GM21515 (cell line): ENCODE measurements around the gene MPZ.
"Not testable (repeated sequence)": the region's sequence is repeated elsewhere in the genome, so short reads cannot be mapped to it uniquely, and the experiment has no call there.

Source experiments
- ATAC-seq: cut with Tn5 transposase; IDR thresholded peaks from one replicate; pipeline ENCODE4 v1.9.1; 2021; ENCODE audit not compliant: unreplicated experiment

MPZ gene

DNA sequence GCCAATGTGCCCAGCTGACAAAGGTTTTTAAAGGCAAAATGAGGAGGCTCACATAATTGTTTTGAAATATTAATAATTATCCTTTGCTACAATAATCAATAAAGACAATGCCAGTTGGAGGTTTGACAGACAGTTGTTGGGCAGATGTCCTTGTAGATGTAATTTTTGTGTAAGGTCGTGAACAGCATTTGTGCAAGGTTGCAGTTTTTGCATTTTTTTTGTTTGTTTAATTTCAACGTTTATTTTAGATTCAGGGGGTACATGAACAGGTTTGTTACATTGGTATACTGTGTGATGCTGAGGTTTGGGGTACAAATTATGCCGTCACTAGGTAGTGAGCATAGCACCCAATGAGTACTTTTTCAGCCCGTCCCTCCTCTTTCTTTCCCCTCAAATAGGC, 9.3 kb downstream of the MPZ start:
- no peak for ATAC-seq

DNA sequence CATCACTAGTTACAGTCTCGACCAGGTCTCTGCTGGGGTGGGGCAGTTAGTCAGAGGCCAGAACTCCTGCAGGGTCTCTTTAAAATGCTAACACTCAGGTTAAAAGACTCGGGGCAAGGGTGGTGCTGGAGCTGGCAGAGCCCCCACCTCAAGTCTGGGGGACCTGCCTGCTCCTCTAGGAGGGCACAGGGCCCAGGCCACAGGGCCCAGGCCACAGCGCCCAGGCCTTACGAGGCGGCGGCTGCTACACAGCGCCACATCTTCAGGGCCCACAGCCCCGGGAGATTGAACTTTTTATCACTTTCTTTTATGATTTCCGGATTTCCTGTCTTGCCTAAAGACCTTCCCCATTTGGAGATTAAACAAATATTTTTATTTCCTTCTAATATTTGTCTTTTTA, 10.4 kb downstream of the MPZ start:
- no peak for ATAC-seq

DNA sequence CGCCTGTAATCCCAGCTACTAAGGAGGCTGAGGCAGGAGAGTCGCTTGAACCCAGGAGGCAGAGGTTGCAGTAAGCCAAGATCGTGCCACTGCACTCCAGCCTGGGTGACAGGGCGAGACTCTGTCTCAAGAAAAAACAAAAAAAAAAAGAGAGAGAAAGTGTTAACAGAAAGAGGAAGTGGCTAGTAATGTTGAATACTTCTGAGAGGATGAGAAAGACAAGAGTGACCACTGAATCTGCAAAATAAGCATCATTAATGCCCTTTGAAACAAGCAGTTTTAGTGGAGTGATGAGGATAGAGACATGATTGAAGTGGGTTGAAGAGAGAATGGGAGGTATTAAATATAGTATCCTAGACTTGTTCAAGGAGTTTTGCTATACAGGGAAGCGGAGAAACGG, 11.7 kb downstream of the MPZ start:
- no peak for ATAC-seq

DNA sequence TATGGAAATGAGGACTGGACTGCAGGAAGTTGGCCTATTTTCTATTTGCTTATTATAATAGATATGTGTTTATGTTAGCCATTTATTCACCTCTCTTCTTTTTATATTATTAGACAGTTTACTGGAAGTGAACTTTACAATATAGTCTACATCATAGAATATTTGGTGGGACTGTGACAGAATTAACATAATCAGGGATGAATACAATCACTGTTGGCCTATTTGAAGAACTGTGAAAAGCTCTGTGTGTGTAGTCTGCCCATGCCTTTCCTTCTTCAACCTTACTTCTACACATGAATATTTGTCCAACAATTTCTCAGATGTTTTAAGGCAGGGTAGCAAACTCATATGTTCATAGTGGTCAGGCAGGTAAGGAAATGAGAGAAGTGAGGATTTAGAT, 12.4 kb downstream of the MPZ start:
- no peak for ATAC-seq

DNA sequence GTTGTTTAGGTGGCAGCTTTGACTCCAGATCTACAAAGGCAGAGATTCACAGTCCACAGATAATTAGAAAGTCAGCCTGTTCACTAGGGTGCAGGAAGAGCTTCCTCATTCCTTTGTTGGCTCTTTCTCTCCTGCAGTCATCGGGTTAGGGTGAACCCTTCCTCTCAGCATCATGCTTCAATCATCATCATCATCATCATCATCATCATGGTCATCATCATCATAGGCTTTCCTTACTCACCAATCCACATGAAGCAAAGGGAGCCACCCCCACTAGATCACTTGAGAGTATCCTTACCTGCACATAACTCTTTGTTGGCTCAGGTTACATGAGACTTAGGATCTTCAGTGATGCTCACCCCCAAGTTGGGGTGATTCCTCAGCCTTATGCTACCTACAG, 19.0 kb downstream of the MPZ start:
- ATAC-seq = no peak

DNA sequence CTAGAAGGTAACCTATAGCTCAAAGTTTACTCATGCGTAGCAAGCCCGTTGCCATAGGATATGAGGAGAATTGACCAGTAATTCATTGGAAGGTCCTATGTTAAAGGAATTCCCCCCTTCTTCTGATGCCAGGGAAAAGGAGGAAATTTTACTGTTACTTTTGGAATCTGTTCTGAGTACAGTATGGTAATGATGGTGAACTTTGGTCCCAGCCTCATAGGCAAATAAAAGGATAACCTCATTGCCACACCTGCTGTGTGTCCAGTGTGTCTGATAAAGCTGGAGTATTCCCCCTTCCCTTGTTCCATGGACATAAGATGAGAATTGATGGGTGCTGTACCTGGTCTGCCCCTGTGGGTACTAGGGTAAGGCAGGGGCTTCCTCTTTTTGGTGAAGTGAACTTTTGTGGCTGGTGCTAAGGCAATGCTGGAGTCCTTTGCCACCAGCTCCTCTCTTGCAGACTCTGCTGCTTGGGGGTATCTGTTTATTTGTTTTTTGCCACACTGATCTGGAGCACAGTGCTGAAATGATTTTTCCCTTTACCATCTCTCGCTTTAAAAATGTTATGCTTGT, 22.2 kb downstream of the MPZ start:
- ATAC-seq = no peak

DNA sequence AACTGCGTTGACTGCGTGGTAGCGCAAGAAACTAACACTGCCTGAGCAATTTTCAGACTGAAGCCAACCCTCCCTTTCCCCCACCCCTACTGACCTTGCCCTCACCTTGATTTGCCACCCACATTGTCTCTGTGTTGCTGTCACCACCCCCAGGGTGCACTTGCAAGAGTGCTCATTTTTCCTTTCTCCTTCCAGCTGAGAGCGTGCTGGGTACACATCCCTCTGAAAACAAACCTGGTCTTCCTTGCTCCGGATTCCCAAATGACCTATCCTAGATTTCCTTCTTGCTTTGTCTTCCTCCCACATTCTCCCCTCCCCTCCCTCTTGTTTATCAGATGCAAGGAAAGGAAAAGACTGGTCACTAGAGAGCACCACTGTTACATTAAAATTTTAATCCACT, 24.2 kb downstream of the MPZ start:
- ATAC-seq = no peak

DNA sequence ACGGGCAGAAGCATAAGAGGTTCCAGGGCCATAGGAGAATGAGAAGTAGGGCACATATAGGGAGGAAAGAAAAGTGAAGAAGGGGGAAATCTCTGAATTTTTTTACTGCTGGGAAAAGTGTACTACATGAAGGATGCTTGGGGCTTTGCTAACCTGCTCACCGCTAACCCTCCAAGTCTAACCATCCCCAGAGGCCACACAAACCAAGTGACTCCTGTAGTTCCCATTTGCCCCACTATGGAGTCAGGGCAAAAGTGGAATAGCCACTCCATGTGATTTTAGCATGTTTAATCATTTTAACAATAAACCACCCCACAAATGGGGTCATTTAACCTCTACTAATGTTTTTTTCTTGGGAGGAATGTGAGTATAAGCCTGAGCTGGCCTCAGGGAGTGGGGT, 24.7 kb downstream of the MPZ start:
- no peak for ATAC-seq

DNA sequence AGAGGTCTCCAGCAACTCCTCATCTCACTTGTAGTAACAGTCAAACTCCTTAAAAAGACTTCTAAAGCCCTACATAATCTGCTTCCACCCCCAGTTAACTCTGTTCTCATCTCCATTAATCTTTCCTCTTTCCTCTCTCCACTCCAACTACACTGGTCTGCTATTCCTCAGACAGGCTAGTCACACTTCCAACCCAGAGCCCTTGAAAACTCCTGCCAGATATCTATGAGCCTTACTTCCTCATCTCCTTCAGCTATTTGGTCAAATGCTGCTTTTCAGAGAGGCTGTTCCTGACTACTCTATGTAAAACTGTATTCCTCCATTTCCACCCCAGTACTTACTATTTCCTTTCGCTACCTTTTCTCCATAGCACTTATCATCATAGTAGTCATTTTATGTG, 26.8 kb downstream of the MPZ start:
- no peak for ATAC-seq

DNA sequence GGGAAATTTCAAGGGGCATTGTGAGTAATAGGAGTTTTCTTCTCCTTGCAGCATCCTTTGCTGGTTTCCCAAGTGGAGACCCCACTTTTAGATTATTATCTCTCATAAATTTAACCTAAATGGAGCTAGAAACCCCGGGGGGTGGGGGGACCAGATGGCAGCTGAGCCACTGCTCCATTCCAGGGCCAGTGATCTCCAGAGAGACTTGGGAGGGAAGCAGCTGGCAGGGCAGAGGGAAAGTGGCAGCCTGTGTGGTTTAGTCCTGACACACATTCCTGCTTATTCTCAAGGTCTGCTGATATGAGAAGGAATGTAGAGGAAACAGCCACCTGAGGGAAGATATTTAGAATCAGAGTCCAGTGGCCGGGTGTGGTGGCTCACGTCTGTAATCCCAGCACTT, 34.9 kb downstream of the MPZ start:
- ATAC-seq = no peak

DNA sequence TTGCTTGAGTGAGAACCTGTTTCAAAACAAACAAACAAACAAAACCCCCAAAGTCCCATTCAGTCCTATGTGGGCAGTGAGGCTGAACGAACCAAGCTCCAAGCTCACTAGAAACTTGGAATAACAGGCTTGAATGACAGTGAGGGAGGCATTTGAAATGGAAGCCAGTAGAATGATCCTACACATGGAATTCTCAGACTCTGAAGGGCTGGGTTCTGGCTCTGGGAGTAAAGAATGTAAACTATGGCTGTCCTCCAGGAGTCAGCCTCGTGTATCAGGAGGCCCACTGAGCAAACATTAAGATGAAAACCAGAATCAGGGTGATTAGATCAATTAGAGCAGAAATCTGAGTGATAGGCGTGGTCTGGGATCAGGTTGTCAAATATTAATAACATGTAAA, 36.4 kb downstream of the MPZ start:
- ATAC-seq = no peak

DNA sequence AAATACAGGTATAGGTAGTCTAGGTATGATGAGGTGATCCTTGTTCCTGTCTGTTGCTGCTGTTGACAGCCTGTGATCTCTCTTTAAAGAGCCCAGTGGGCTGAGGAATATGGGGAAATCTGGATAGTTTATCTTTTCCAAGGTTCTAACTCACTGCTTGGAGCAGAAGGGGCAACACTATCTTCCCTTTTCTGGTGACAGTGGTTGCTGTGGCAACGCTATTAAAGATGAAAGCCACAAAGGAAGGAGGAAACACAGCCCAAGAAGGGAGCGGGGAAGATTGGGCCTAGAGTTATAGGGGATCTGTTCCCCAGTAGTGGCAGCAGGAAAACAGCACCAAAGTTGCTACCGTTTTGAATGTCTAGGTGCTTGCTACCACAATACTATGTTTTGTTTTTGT, 42.4 kb downstream of the MPZ start:
- no peak for ATAC-seq

DNA sequence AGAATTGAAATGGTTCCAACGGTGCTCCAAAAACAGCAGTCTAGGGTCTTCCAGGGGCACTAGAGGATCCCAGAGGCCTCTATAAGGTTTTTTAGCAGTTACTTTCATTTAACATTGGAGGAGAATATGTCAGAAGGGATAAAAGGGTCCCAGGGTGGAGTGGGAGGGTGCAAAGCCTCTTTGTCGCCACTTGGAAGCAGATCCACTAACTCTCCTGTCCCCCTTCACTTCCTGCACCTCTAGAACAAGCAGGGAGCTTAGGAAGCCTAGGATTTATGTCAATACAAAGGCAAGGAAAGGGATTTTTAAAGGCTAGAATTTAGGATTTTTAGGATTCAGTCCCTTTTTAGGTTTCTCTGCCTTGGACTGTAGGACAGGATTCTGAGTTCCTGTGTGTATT, 42.9 kb downstream of the MPZ start:
- ATAC-seq = no peak

DNA sequence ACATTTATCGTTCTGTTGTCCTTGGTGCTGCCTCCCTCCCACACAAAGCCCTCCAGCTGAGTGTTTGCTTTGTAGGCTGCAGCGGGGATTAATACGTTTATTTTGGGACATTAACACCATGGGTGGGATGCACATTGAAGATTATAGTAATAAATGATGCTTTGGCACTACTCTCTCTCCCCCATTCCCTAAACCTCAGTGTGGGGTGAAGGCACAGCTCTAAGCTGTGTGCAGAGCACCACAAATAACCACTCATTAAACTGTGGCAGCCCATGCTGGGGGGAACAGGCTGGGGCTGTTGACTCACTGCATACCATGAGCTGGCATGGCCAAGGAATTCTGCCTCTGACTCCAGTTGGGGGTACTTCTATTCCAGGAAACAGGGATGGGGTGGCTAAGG, 43.6 kb downstream of the MPZ start:
- ATAC-seq = no peak

DNA sequence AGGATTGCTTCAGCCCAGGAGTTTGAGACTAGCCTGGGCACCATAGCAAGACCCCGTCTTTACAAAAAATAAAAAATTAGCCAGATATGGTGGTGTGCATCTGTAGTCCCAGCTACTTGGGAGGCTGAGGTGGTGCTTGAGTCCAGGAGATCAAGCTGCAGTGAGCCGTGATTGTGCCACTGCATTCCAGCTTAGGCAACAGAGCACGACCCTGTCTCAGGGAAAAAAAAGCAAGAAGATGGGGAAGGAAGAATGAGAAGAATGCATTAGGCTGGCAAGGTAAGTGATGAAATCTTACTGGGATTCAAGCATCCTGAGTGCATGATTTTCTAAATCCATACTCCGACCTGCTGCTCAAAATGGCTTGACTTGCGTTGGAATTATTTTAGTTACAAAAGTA, 44.5 kb downstream of the MPZ start:
- ATAC-seq = no peak

DNA sequence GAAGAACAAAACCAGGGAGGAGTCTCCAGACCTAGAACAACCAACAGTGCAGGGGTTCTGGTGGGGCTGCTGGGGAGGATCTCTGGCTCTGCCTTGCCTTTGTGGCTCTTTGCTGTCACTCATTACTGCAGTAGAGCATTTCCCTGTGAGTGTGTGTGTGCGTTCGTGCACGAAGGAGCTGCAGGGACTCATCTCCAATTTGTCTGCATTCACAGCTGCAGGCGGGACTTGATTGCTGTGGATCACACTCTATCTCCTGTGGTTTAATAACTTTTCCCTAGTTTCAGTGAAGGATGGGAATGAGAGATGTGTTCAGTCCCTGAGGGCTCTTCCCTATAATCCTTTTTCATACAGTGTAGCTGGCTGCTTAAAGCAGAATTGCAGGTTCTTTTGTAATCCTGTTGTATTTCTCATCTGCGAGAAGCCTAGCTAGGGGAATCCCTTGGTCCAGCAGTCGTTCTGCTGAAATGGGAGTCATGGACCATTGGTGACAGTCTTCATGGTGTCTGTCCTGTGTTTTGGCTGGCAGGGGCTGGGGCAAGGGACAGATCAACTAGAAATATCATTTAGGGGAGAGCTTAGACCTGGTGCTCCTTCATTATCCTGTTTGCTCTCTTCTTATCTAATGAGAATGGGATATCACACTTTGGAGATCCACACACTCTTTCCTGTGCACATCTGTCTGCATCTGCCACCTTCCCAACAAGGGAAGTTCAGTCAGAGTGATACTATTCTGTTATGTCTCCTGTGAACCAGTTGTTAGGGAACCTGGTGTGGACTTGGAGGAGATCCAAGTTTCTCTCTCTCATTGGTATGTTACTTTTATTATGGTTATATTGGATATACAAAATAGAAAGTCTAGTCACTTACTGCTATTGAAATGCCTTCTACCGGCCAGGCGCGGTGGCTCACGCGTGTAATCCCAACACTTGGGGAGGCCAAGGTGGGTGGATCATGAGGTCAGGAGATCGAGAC, 48.2 kb downstream of the MPZ start:
- no peak for ATAC-seq

DNA sequence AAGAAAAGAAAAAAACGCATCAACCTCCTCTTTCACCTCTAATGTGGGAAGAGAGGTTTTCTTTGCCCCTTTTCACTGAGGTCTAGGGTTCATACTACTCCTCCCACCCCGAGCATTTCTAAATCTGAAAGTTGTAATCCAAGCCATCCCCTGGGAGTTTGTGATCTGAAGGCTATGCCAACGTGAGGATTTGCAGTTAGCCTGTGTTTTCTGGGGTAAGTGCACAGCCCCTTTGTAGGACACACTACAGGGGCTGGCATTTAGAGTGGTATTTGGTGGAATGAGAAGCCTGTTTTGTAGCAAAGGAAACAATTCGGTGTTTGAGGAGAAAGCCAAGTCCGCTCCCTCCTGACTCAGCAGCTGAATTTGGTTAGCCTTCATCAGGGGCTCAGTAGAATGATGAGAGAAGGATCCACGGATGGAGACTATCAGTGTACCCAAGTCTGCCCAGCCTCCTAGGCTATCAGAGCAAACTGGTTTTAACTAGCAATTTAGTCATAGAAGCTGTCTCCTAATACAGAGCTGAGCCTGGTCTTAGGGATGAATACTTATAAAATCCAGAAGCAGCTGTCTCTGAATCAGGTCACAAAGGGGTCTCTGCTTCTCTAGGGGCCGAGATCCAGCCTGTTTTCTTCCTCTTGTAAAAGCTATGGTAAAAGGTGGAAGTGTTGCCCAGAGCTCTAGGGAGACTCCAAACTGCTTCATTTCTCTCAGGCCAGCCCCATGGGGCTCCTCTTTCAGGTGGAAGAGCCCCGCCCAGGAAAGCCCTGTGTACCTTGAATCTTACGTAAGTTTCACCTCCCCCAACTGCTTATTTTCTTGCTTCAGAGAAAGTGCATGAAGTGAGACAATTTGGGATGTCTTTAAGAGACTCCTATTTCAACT, 49.1 kb downstream of the MPZ start:
- no peak for ATAC-seq

DNA sequence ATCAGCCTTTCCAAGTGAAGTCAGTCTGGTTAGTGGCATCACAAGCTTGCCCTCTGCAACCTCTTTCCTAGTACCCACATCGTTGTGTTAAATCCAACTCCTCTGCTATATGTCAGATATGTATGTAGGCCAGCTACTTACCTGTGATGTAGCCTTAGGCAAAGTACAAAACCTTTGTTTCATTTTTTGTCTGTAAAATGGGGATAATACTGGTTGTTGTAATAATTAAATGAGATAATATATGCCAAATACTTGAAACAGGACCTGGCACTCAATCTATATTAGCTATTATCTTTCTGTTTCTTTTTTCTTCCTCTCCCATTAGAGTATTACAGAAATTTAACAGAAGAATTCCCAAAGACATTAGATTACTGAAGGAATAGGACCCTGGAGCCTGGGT, 50.0 kb downstream of the MPZ start:
- ATAC-seq = no peak

DNA sequence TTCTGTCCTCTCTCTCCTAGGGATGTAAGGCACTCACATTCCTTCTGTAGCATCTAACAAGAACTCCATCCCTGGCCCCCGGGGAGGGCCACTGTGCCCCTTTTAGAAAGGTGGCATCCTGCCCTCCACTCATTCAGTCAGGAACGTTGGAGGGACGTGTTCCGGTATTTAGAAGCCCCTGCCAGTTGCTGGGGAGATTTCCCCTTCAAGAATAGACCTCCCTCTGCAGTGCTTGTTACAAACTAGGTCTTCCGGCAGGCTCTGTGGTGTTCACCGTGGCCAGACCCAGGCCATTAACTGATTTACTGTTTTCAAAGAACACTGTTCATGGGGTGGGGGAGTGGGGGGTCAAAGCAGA, 50.4 kb downstream of the MPZ start:
- no peak for ATAC-seq

DNA sequence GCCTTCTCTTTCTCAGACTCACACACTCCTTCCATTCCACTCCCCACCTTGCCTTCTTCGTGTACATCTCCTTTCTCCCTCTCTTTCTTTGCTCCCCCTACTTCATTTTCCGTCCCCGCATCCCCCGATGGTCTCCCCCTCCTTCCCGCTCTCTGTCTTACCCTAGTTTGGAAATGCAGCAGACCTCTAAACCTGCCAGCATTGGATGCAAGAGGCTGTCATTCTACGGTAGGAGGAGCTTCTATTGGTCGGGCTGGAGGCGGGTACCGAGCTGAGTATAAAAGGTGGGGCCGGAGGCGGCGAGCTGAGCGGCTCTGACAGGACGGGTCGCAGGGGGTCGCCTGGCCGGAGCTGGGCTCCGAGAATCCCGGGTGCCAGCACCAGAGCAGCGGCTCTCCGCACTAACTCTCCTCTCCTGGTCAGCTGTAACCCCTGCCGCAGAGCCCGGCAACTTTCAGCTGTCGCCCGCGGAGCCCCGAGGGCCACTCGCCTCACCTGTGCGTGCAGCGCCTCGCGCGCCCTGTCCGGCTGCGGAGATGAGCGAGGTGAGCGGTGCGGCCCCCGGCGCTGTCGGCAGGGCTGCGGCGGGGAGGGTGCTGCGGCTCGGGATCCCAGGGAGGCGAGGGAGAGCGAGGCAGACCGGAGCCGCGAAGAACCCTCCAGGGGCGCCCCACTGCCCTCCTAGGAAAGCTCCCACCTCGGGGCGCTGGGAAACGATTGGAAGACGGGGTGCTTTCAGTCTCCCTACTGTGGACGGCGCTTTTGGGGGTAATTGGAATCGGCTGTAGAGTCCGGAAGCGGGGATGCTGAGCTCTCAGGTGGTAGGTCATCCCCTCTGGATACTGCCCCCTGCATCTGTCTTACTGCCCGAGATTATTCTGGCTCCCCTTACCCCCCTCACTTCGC, 51.1 kb downstream of the MPZ start, which contains the start of gene PCP4L1:
Gene PCP4L1, plus strand, starts transcription at position 307 of the 906 bp plus-strand sequence. Its CDS starts 230 bp downstream, at position 537.
- ATAC-seq = no peak

DNA sequence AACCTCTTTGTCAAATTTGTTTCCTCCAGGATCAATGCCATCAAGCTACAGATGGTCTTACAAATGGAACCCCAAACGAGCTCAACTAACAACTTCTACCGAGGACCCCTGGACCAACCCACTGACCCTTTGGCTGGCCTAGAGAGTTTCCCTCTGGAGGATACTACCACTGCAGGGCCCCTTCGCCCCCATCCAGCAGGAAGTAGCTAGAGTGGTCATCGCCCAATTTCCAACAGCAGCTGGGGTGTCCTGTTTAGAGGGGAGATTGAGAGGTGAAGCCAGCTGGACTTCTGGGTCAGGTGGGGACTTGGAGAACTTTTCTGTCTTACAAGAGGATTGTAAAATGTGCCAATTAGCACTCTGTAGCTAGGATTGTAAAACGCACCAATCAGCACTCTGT, 52.7 kb downstream of the MPZ start:
- ATAC-seq = not testable (repeated sequence)
